Endothelial cell of umbilical vein (primary cell): Measurements from ENCODE around the gene FNBP1. TPM values are rescaled to one million over a fixed set of nuclear protein-coding genes. Genes with fewer than 3 reads are reported as not detected.

ENCODE experiments used
- BruUV-seq: library from RNA; stranded (reverse); fragments of 400-500 nt; replicated peaks from 2 replicates; lab custom pipeline; 2021; lab: Mats Ljungman, UMichigan
- CTCF ChIA-PET: fragments of 300-600, 350-600 bp; sonication (Branson Sonifier 250); formaldehyde crosslinking; loops from one replicate; lab custom pipeline; 2021; ENCODE audit warnings: antibody characterized with exemption, inconsistent platforms; lab: Charles Lee
- POLR2A ChIA-PET: fragments of 300-600, 350-600 bp; sonication (Branson Sonifier 250); formaldehyde crosslinking; loops from one replicate; lab custom pipeline; 2021; ENCODE audit warnings: antibody characterized with exemption, inconsistent platforms; lab: Charles Lee
- DNase-seq: peaks from one replicate; pipeline ENCODE4 v3.0.0-alpha.2; 2011; ENCODE audit warnings: low read depth, low spot score
- FAIRE-seq: peaks from 2 replicates; lab custom pipeline; 2011; peaks lifted over from hg19 to GRCh38; lab: Jason Lieb, UNC
- H2AFZ ChIP-seq: 2 replicates; pipeline ENCODE4 v1.6.0; 2012; ENCODE audit warnings: low read depth, low read length, control low read depth, inconsistent platforms
- H3K27ac ChIP-seq: 2 replicates; pipeline ENCODE4 v1.5.1; 2011; ENCODE audit warnings: low read depth, mild to moderate bottlenecking, control low read depth, low read length, moderate library complexity; ENCODE audit not compliant: insufficient read depth
- H3K27me3 ChIP-seq, 2 experiments: 2 replicates each; pipeline versions ENCODE4 v1.6.0 to v1.6.1; 2011; ENCODE audit warnings: low read length in 2 of 2, mixed read lengths in 1 of 2; ENCODE audit not compliant: control insufficient read depth in 2 of 2, insufficient read depth in 2 of 2
- H3K36me3 ChIP-seq, 2 experiments: 2 replicates in 1 of 2; 3 replicates in 1 of 2; pipeline ENCODE4 v1.5.1; 2011; ENCODE audit warnings: low read length in 2 of 2, mild to moderate bottlenecking in 1 of 2, moderate library complexity in 1 of 2; ENCODE audit not compliant: control insufficient read depth in 2 of 2, insufficient read depth in 2 of 2; ENCODE audit errors: extremely low read depth in 1 of 2
- H3K4me1 ChIP-seq: 3 replicates; pipeline ENCODE4 v1.5.1; 2011; ENCODE audit warnings: mild to moderate bottlenecking, low read length; ENCODE audit not compliant: control insufficient read depth, insufficient read depth; ENCODE audit errors: extremely low read depth
- H3K4me2 ChIP-seq: 2 replicates; pipeline ENCODE4 v1.6.1; 2011; ENCODE audit warnings: low read length, control low read depth, mixed read lengths; ENCODE audit not compliant: insufficient read depth
- H3K4me3 ChIP-seq, 3 experiments: fragments of 200-600 bp in 1 of 3; sonication (generic), shearing (Covaris generic) in 1 of 3; replicated peaks in 1 of 3; 2 replicates each; pipeline ENCODE4 v1.5.1; 2011 to 2016; ENCODE audit warnings: control low read depth in 3 of 3, low read length in 3 of 3, mild to moderate bottlenecking in 2 of 3, inconsistent platforms in 1 of 3, low read depth in 1 of 3, moderate library complexity in 1 of 3; ENCODE audit not compliant: insufficient read depth in 1 of 3
- H3K79me2 ChIP-seq: 2 replicates; pipeline ENCODE4 v1.6.0; 2012; ENCODE audit warnings: low read length, inconsistent platforms; ENCODE audit not compliant: control insufficient read depth, insufficient read depth
- H3K9ac ChIP-seq: replicated peaks from 2 replicates; pipeline ENCODE3; 2011; ENCODE audit warnings: low read length, control low read depth; ENCODE audit not compliant: insufficient read depth; ENCODE audit errors: extremely low read depth
- H3K9me1 ChIP-seq: replicated peaks from 3 replicates; pipeline ENCODE4 v1.6.0; 2011; ENCODE audit warnings: mild to moderate bottlenecking, low read length; ENCODE audit not compliant: control insufficient read depth, insufficient read depth; ENCODE audit errors: extremely low read depth
- H3K9me3 ChIP-seq: replicated peaks from 2 replicates; pipeline ENCODE4 v1.5.1; 2012; ENCODE audit warnings: low read length, inconsistent platforms; ENCODE audit not compliant: control insufficient read depth, insufficient read depth
- H4K20me1 ChIP-seq: replicated peaks from 2 replicates; pipeline ENCODE3; 2011; ENCODE audit warnings: mild to moderate bottlenecking, low read length; ENCODE audit not compliant: control insufficient read depth, insufficient read depth; ENCODE audit errors: extremely low read depth
- EZH2 ChIP-seq: IDR thresholded peaks from 2 replicates; pipeline ENCODE4 v1.6.1; 2012; ENCODE audit warnings: borderline replicate concordance, low read depth, mild to moderate bottlenecking, moderate library complexity, low read length, inconsistent platforms; ENCODE audit not compliant: severe bottlenecking
- FOS ChIP-seq: IDR thresholded peaks from 2 replicates; pipeline ENCODE4 v1.6.1; 2011; ENCODE audit warnings: mild to moderate bottlenecking, low read length, moderate library complexity, borderline replicate concordance; ENCODE audit not compliant: insufficient read depth
- GATA2 ChIP-seq: IDR thresholded peaks from 2 replicates; pipeline ENCODE4 v1.7.0; 2011; ENCODE audit warnings: low read depth, mild to moderate bottlenecking, moderate library complexity, mixed read lengths, low read length; ENCODE audit not compliant: insufficient read length, insufficient read depth
- JUN ChIP-seq: IDR thresholded peaks from 2 replicates; pipeline ENCODE4 v1.6.1; 2011; ENCODE audit warnings: borderline replicate concordance, low read depth; ENCODE audit not compliant: insufficient read length, insufficient read depth
- MYC ChIP-seq: IDR thresholded peaks from one replicate; pipeline ENCODE4 v1.6.1; 2011; ENCODE audit warnings: mild to moderate bottlenecking, low read depth, low read length
- POLR2A ChIP-seq: IDR thresholded peaks from 2 replicates; pipeline ENCODE4 v1.6.1; 2012; ENCODE audit warnings: low read depth, mild to moderate bottlenecking, control low read depth, low read length
- POLR2AphosphoS5 ChIP-seq: IDR thresholded peaks from 2 replicates; pipeline ENCODE4 v1.6.1; 2012; ENCODE audit warnings: low read depth, mild to moderate bottlenecking, control low read depth, low read length, moderate library complexity; ENCODE audit not compliant: insufficient read depth
- dilution Hi-C: fragments of 300-500 bp; cut with MboI; formaldehyde crosslinking; loops from one replicate; pipeline ENCODE4 v1.15.0; 2019; ENCODE audit warnings: low sequenced_read_pairs; ENCODE audit not compliant: extremely low pct_ligation_motif_present
- intact Hi-C: fragments of 100-400 bp; cut with micrococcal nuclease; formaldehyde crosslinking; loops from one replicate; pipeline ENCODE4 v1.10.0; 2022
- polyA plus RNA-seq, 4 experiments: library from polyadenylated mRNA; depleted of rRNA in 3 of 4; stranded (reverse) in 3 of 4; unstranded in 1 of 4; fragments of >200 nt; gene quantifications; 2 replicates each; pipeline versions ENCODE4 v1.2.1 to v1.2.3, GENCODE V29; 2011 to 2012; ENCODE audit warnings: missing spikeins in 1 of 4
- total RNA-seq: library from RNA; stranded (reverse); gene quantifications from 2 replicates; pipeline ENCODE4 v1.2.3, GENCODE V29; 2021
- TF ChIP-seq, protein P1 (sequence below): IDR thresholded peaks from 2 replicates; pipeline ENCODE4 v1.6.1; 2011; ENCODE audit not compliant: insufficient read depth, insufficient read length
- TF ChIP-seq, protein P2 (sequence below), 2 donors: IDR thresholded peaks; 1 replicate in 1 of 2; 2 replicates in 1 of 2; pipeline ENCODE4 v1.5.1; 2011; ENCODE audit warnings: low read length in 2 of 2, mild to moderate bottlenecking in 2 of 2, moderate library complexity in 2 of 2, control low read depth in 1 of 2, inconsistent platforms in 1 of 2, low read depth in 1 of 2; ENCODE audit not compliant: insufficient read depth in 1 of 2; ENCODE audit errors: extremely low read depth in 1 of 2

Gene FNBP1
- total and polyA plus RNA-seq, 2 donors (not counting 3 experiments of a cell fraction or from before 2014, with no cell fraction given) = 10.9 to 43.9 TPM

DNA sequence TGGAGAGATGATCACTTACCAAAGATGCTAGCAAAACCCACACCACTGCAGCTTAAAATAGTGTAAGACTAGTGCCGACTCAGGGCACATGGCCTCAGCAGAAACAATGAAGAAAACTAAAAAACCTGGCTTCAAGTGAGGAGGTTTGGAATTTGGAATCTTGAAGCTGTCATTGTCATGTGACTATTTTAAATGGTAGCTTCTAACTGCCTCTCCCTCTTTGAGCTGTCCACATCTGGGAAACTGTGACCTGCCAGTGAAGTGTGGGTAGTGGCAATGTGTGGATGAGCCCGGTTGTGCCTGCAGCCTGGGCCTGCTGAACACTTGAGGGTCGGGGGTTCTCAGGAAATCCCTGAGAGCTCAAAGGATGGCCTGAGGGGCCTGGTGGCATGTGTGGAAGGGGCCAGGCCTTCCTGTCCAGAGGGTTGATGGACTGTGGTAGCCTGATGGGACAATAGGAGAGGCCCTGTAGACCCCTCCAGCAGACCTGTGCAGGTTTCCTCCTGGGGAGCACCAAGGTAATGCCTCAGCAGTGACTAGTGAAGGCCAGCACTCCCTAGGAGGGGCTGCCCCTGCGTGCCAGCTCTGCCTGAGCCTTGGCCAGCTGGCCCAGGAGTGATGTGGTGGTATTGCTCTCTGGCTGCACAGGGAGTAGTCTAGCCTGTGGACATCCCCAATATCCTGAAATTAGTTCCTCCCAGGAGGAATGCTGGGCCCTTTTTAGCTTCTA, 194.1 kb downstream of the FNBP1 start:
- BruUV-seq = no TSS peak

More for the DNA sequence above, 194.1 kb downstream of the FNBP1 start:
- no peak overlapping the region for H3K4me2 ChIP-seq
- TF ChIP-seq GATA2 (no peak), POLR2AphosphoS5 (no peak), POLR2A (no peak), MYC (no peak), EZH2 (no peak), JUN (no peak), FOS (no peak)
- TF ChIP-seq, protein P1, sequence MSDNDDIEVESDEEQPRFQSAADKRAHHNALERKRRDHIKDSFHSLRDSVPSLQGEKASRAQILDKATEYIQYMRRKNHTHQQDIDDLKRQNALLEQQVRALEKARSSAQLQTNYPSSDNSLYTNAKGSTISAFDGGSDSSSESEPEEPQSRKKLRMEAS = no peak
- TF ChIP-seq, protein P2, sequence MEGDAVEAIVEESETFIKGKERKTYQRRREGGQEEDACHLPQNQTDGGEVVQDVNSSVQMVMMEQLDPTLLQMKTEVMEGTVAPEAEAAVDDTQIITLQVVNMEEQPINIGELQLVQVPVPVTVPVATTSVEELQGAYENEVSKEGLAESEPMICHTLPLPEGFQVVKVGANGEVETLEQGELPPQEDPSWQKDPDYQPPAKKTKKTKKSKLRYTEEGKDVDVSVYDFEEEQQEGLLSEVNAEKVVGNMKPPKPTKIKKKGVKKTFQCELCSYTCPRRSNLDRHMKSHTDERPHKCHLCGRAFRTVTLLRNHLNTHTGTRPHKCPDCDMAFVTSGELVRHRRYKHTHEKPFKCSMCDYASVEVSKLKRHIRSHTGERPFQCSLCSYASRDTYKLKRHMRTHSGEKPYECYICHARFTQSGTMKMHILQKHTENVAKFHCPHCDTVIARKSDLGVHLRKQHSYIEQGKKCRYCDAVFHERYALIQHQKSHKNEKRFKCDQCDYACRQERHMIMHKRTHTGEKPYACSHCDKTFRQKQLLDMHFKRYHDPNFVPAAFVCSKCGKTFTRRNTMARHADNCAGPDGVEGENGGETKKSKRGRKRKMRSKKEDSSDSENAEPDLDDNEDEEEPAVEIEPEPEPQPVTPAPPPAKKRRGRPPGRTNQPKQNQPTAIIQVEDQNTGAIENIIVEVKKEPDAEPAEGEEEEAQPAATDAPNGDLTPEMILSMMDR (IDR thresholded peaks at IDR 0.05; ENCODE audit: extremely low read depth in 1 of 2, insufficient read depth in 1 of 2, low read depth in 1 of 2, low read length in 2 of 2) = no peak
- no peaks in the 10 kb centered on the region for H3K9me1 ChIP-seq
- ChIA-PET POLR2A (no interaction called here), CTCF (interaction anchor here (1.8 kb wide), 1 partner anchor 10 kb away, joined by 5 read pairs; no protein-coding TSS in a partner anchor)
- no peak overlapping the region for H3K4me3 ChIP-seq
- dilution Hi-C loops (no loop called here), intact Hi-C loops (no loop called here)
- peaks cover 2% of the 10 kb centered on the region for H3K4me1 ChIP-seq
- H3K36me3 ChIP-seq = peaks cover 2 to 21% of the 10 kb centered on the region in 2 experiments
- no peak for DNase-seq
- H4K20me1 ChIP-seq = no peaks in the 10 kb centered on the region
- H3K9ac ChIP-seq = no peak overlapping the region
- no peaks in the 10 kb centered on the region for H3K79me2 ChIP-seq
- no peaks in the 10 kb centered on the region for H3K27me3 ChIP-seq
- H3K27ac ChIP-seq = no peak overlapping the region
- no peak for FAIRE-seq
- no peaks in the 10 kb centered on the region for H3K9me3 ChIP-seq
- no peak overlapping the region for H2AFZ ChIP-seq
